ENCODE measurements around the gene HOGA1.
"Not testable (repeated sequence)": the region's sequence is repeated elsewhere in the genome, so short reads cannot be mapped to it uniquely, and the experiment has no call there.

Gene HOGA1

GRCh38 chr10:97584060-97584797 lies at the start of gene HOGA1:
Gene HOGA1, plus strand, starts transcription at chr10:97584389. Its CDS starts 315 bp downstream, at chr10:97584704.
- DNase-seq = peak; percentile 53

GRCh38 chr10:97534746-97535367 lies 49.3 kb upstream of the HOGA1 start:
- DNase-seq = no peak

- no peak for DNase-seq
Measured at GRCh38 chr10:97537186-97537869, 46.9 kb upstream of the HOGA1 start.

GRCh38 chr10:97538411-97538810 lies 45.8 kb upstream of the HOGA1 start:
- DNase-seq = no peak

GRCh38 chr10:97538839-97539238 lies 45.4 kb upstream of the HOGA1 start:
- DNase-seq = no peak

GRCh38 chr10:97539523-97540200 lies 44.5 kb upstream of the HOGA1 start:
- no peak for DNase-seq

- no peak for DNase-seq
Measured at GRCh38 chr10:97540669-97541500, 43.3 kb upstream of the HOGA1 start.

GRCh38 chr10:97542169-97543024 lies 41.8 kb upstream of the HOGA1 start:
- DNase-seq = no peak

GRCh38 chr10:97543025-97543546 lies 41.1 kb upstream of the HOGA1 start:
- DNase-seq = no peak

GRCh38 chr10:97546456-97547270 lies 37.5 kb upstream of the HOGA1 start:
- DNase-seq = no peak

- no peak for DNase-seq
Measured at GRCh38 chr10:97547271-97547600, 37.0 kb upstream of the HOGA1 start.

GRCh38 chr10:97547962-97548361 lies 36.2 kb upstream of the HOGA1 start:
- DNase-seq = no peak

GRCh38 chr10:97548828-97549455 lies 35.2 kb upstream of the HOGA1 start:
- DNase-seq = no peak

- peak; percentile 82 for DNase-seq
Measured at GRCh38 chr10:97549587-97550322, 34.4 kb upstream of the HOGA1 start.

- peak; percentile 53 for DNase-seq
Measured at GRCh38 chr10:97550336-97551149, 33.6 kb upstream of the HOGA1 start.

- no peak for DNase-seq
Measured at GRCh38 chr10:97551271-97551670, 32.9 kb upstream of the HOGA1 start.

- peak; percentile 68 for DNase-seq
Measured at GRCh38 chr10:97553575-97554031, 30.6 kb upstream of the HOGA1 start.

- DNase-seq = not testable (repeated sequence)
Measured at GRCh38 chr10:97554336-97554735, 29.9 kb upstream of the HOGA1 start.

All from NCI-H146 (cell line).